Measurements from ENCODE around the gene AMOT.

- TF ChIP-seq CTCF (IDR thresholded peaks at IDR 0.05) (no peak), POLR2A (IDR thresholded peaks at IDR 0.05) (no peak)
Measured at GRCh38 chrX:112888916-112889315, 48.3 kb upstream of the AMOT start.
